K562 (cell line): ENCODE data around the gene PRR29. TPM values are rescaled to one million over a fixed set of nuclear protein-coding genes. Genes with fewer than 3 reads are reported as not detected.

Experiments
- ATAC-seq: fragments of 200-7000 bp; cut with Tn5 transposase; 3 replicates; pipeline ENCODE4 v1.9.1; 2020; ENCODE audit warnings: moderate library complexity
- BruUV-seq: library from RNA; stranded (reverse); fragments of 400-500 nt; replicated peaks from 2 replicates; lab custom pipeline; 2021; lab: Mats Ljungman, UMichigan
- CTCF ChIA-PET: fragments of 300-600 bp; formaldehyde crosslinking; extraction: SDS; loops from one replicate; lab custom pipeline; 2021; ENCODE audit warnings: low intra/inter-chr PET ratio; lab: Yijun Ruan, JAX
- POLR2A ChIA-PET: fragments of 300-600, 350-650 bp; sonication (Branson Sonifier 250); formaldehyde crosslinking; extraction: SDS; loops from one replicate; lab custom pipeline; 2021; ENCODE audit warnings: antibody characterized with exemption, inconsistent platforms; lab: Yijun Ruan, JAX
- DNase-seq, 4 experiments: peaks; one replicate each; pipeline versions ENCODE4 v3.0.0 to v3.0.0-alpha.2; 2011 to 2018; ENCODE audit warnings: low spot score in 3 of 4, mixed read lengths in 3 of 4; ENCODE audit errors: extremely low read depth in 1 of 4
- FAIRE-seq: peaks from 2 replicates; lab custom pipeline; 2011; peaks lifted over from hg19 to GRCh38; lab: Jason Lieb, UNC
- H2AFZ ChIP-seq: 2 replicates; pipeline ENCODE4 v1.6.0; 2011; ENCODE audit warnings: low read depth, low read length, control low read depth, inconsistent platforms
- H3K27ac ChIP-seq: fragments of 200-600 bp; 3 replicates; pipeline ENCODE4 v1.8.0; 2011; ENCODE audit warnings: low read depth, mild to moderate bottlenecking, control low read depth, inconsistent platforms, low read length, moderate library complexity, mixed read lengths; ENCODE audit errors: extremely low read depth
- H3K27me3 ChIP-seq, 2 experiments: fragments of 300-600 bp in 1 of 2; 2 replicates in 1 of 2; 3 replicates in 1 of 2; pipeline versions ENCODE4 v1.6.0 to v1.8.0; 2011; ENCODE audit warnings: inconsistent platforms in 2 of 2, low read length in 2 of 2, mild to moderate bottlenecking in 1 of 2, mixed read lengths in 1 of 2, moderate library complexity in 1 of 2; ENCODE audit not compliant: control insufficient read depth in 2 of 2, insufficient read depth in 2 of 2
- H3K36me3 ChIP-seq: fragments of 300-600 bp; 3 replicates; pipeline ENCODE4 v1.8.0; 2011; ENCODE audit warnings: mild to moderate bottlenecking, low read length, inconsistent platforms; ENCODE audit not compliant: control insufficient read depth, insufficient read depth
- H3K4me1 ChIP-seq, 2 experiments: fragments of 200-600 bp in 1 of 2; replicated peaks in 1 of 2; 2 replicates in 1 of 2; 3 replicates in 1 of 2; pipeline versions ENCODE4 v1.5.1 to v1.8.0; 2011; ENCODE audit warnings: inconsistent platforms in 2 of 2, low read length in 2 of 2, mild to moderate bottlenecking in 1 of 2, mixed read lengths in 1 of 2, moderate library complexity in 1 of 2; ENCODE audit not compliant: control insufficient read depth in 2 of 2, insufficient read depth in 2 of 2
- H3K4me2 ChIP-seq: 2 replicates; pipeline ENCODE4 v1.6.1; 2011; ENCODE audit warnings: low read length, control low read depth, inconsistent platforms, mixed read lengths; ENCODE audit not compliant: insufficient read depth
- H3K4me3 ChIP-seq: fragments of 200-600 bp; sonication (generic), shearing (Covaris generic); 2 replicates; pipeline ENCODE4 v1.5.1; 2016; ENCODE audit warnings: control low read depth, inconsistent platforms
- H3K79me2 ChIP-seq: fragments of 200-600 bp; 3 replicates; pipeline ENCODE4 v1.8.0; 2011; ENCODE audit warnings: low read length, inconsistent platforms; ENCODE audit not compliant: control insufficient read depth, insufficient read depth
- H3K9ac ChIP-seq, 2 experiments: 2 replicates each; pipeline versions ENCODE4 v1.6.0 to v1.6.1; 2011; ENCODE audit warnings: low read depth in 2 of 2, low read length in 2 of 2, control low read depth in 1 of 2, inconsistent platforms in 1 of 2, mild to moderate bottlenecking in 1 of 2, mixed read lengths in 1 of 2; ENCODE audit not compliant: insufficient read depth in 1 of 2
- H3K9me1 ChIP-seq: one replicate; pipeline ENCODE4 v1.6.0; 2011; ENCODE audit warnings: inconsistent platforms, mild to moderate bottlenecking, low read length, moderate library complexity; ENCODE audit not compliant: control insufficient read depth, insufficient read depth
- H3K9me3 ChIP-seq: replicated peaks from 2 replicates; pipeline ENCODE4 v1.5.1; 2011; ENCODE audit warnings: low read depth, low read length, inconsistent platforms; ENCODE audit not compliant: control insufficient read depth, insufficient read depth
- H4K20me1 ChIP-seq: replicated peaks from 2 replicates; pipeline ENCODE4 v1.6.1; 2011; ENCODE audit warnings: low read length, inconsistent platforms, mixed read lengths; ENCODE audit not compliant: control insufficient read depth, insufficient read depth
- ATF7 ChIP-seq: fragments of 450-650 bp; IDR thresholded peaks from 2 replicates; pipeline ENCODE4 v1.7.1; 2014; ENCODE audit warnings: mild to moderate bottlenecking, moderate library complexity
- E2F8 ChIP-seq: fragments of 450-650 bp; IDR thresholded peaks from 2 replicates; pipeline ENCODE4 v1.7.1; 2018; ENCODE audit warnings: mild to moderate bottlenecking, low read depth; ENCODE audit not compliant: partially characterized antibody
- GABPA ChIP-seq: fragments of 200-800 bp; sonication (Bioruptor generic); conservative IDR thresholded peaks from 2 replicates; pipeline ENCODE4 v1.6.1; 2016; ENCODE audit warnings: low read depth, missing genetic modification characterization, missing compliant biosample characterization
- HDAC1 ChIP-seq, 2 experiments: fragments of 450-650 bp; IDR thresholded peaks; 2 replicates each; pipeline ENCODE4 v1.6.1; 2016 to 2017; ENCODE audit warnings: inconsistent platforms in 1 of 2, mild to moderate bottlenecking in 1 of 2, moderate library complexity in 1 of 2
- HDAC6 ChIP-seq: IDR thresholded peaks from 2 replicates; pipeline ENCODE4 v1.6.1; 2012; ENCODE audit warnings: low read depth, mild to moderate bottlenecking, control low read depth, inconsistent platforms, low read length, moderate library complexity
- MAFF ChIP-seq: IDR thresholded peaks from 2 replicates; pipeline ENCODE4 v1.6.1; 2012; ENCODE audit warnings: low read length, improper control_type of control experiment
- NR3C1 ChIP-seq: sonication (generic); formaldehyde crosslinking; IDR thresholded peaks from 2 replicates; pipeline ENCODE4 v1.8.1; 2022; ENCODE audit warnings: missing genetic modification reagents
- PML ChIP-seq: IDR thresholded peaks from 2 replicates; pipeline ENCODE4 v1.6.1; 2012; ENCODE audit warnings: low read length, inconsistent platforms
- RBFOX2 ChIP-seq: fragments of 200-400 bp; formaldehyde crosslinking; IDR thresholded peaks from 2 replicates; pipeline ENCODE4 v1.6.1; 2017; ENCODE audit warnings: low read depth, mild to moderate bottlenecking, low read length, moderate library complexity
- TAF1 ChIP-seq: IDR thresholded peaks from 2 replicates; pipeline ENCODE4 v1.6.1; 2011; ENCODE audit warnings: mild to moderate bottlenecking, low read length, moderate library complexity; ENCODE audit not compliant: insufficient read depth, control insufficient read depth, severe bottlenecking; ENCODE audit errors: extremely low read depth
- ZMIZ1 ChIP-seq, 2 experiments: fragments of 150-350 bp in 1 of 2; IDR thresholded peaks; 2 replicates each; pipeline ENCODE4 v1.6.1; 2012 to 2016; ENCODE audit warnings: low read depth in 2 of 2, low read length in 2 of 2, mild to moderate bottlenecking in 1 of 2, moderate library complexity in 1 of 2
- ZNF316 ChIP-seq: fragments of 450-650 bp; IDR thresholded peaks from 2 replicates; pipeline ENCODE4 v1.6.1; 2016
- WGBS: fragments of 100-300 bp; shearing (Covaris generic); methylation state at CpG from one replicate; pipeline ENCODE4 v1.1.6; 2016; ENCODE audit warnings: low coverage, mixed read lengths; ENCODE audit not compliant: insufficient coverage; ENCODE audit errors: missing lambda C conversion rate; 5-methylcytosine and 5-hydroxymethylcytosine counted together
- in situ Hi-C: fragments of 300-500 bp; cut with MboI; formaldehyde crosslinking; loops from 4 replicates; pipeline ENCODE4 v1.15.0; 2018; ENCODE audit warnings: inconsistent platforms, mixed read lengths
- intact Hi-C: fragments of 100-400 bp; cut with micrococcal nuclease; formaldehyde crosslinking; loops from 2 replicates; pipeline ENCODE4 v1.14.2; 2022
- polyA plus RNA-seq, 8 experiments: library from polyadenylated mRNA; depleted of rRNA in 4 of 8; stranded (reverse) in 5 of 8; unstranded in 3 of 8; fragments of >200 nt; fragmentation: Nextera tagmentation in 2 of 8; fragmentation: Illumina TruSeq in 1 of 8; extraction: Ambion mirVana in 2 of 8; extraction: Trizol in 1 of 8; gene quantifications; 2 replicates each; pipeline versions ENCODE4 v1.2.1 to v1.2.3, GENCODE V29; 2011 to 2014; ENCODE audit warnings: inconsistent platforms in 1 of 8, missing spikeins in 1 of 8
- total RNA-seq, 7 experiments: library from RNA; depleted of rRNA in 6 of 7; stranded (reverse); fragments of >200 nt in 6 of 7; fragmentation: Illumina TruSeq in 2 of 7; extraction: Trizol in 2 of 7; gene quantifications; 2 replicates each; pipeline versions ENCODE4 v1.2.1 to v1.2.3, GENCODE V29; 2011 to 2021; ENCODE audit warnings: low replicate concordance in 1 of 7
- TF ChIP-seq, protein P1 (sequence below), 2 experiments: fragments of 200-800 bp in 1 of 2; sonication (Bioruptor generic) in 1 of 2; sonication (generic) in 1 of 2; formaldehyde crosslinking in 1 of 2; IDR thresholded peaks in 1 of 2; conservative IDR thresholded peaks in 1 of 2; 2 replicates each; pipeline versions ENCODE4 v1.5.0 to v1.6.1; 2016 to 2020; ENCODE audit warnings: missing compliant biosample characterization in 1 of 2, missing genetic modification characterization in 1 of 2, missing genetic modification reagents in 1 of 2
- TF ChIP-seq, protein P2 (sequence below): sonication (generic); formaldehyde crosslinking; IDR thresholded peaks from 2 replicates; pipeline ENCODE4 v1.8.1; 2023; ENCODE audit warnings: mild to moderate bottlenecking, missing genetic modification reagents

PRR29 gene
- total and polyA plus RNA-seq, 9 of the 15 experiments (the other 6 are each of a cell fraction or from before 2014, with no cell fraction given), result 0.08 to 0.58 (median 0.15) TPM; not detected in 5

DNA sequence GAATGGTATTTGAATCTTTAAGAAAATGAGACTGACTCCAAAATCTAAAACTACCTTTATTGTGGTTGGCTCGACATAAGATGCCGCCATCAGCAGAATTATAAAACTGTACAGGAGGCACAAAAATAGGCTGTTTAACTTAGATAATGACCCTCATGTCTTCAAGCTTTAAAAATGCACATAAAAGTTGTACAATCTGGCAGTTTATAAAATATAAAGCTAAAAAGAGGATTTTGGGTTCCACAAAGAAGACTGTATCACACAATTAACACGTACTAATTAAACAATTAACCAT is 40.9 kb downstream of the PRR29 start:
- no peak for FAIRE-seq
- ATAC-seq, result no peak
- no peak overlapping the region for H3K4me3 ChIP-seq
- no peak overlapping the region for H3K4me2 ChIP-seq
- 80% methylated on average over 3 of the region's 3 CpGs for WGBS
- H3K9me3 ChIP-seq, result no peaks in the 10 kb centered on the region
- peaks cover 0 to 4% of the 10 kb centered on the region in 2 experiments; a peak in 3 of 5 replicates for H3K4me1 ChIP-seq
- ChIA-PET POLR2A (interaction anchor here (0.7 to 0.9 kb wide), 2 partner anchors 10 to 27 kb away, joined by 3 read pairs; no protein-coding TSS in a partner anchor), CTCF (no interaction called here)
- no peaks in the 10 kb centered on the region for H3K79me2 ChIP-seq
- peaks cover 13% of the 10 kb centered on the region; the same call in 1 of the 3 replicates for H3K36me3 ChIP-seq
- no peaks in the 10 kb centered on the region for H4K20me1 ChIP-seq
- no TSS peak for BruUV-seq
- no peak for DNase-seq
- no peaks in the 10 kb centered on the region for H3K9me1 ChIP-seq
- no peak overlapping the region for H2AFZ ChIP-seq
- no peak overlapping the region for H3K27ac ChIP-seq
- intact Hi-C loops, result no loop called here
- H3K27me3 ChIP-seq, result no peaks in the 10 kb centered on the region
- in situ Hi-C loops, result loop anchor here (10.0 kb wide), 1 partner anchor 96 kb away; the partner anchor contains the start of gene ERN1
- H3K9ac ChIP-seq, result no peak overlapping the region
- no peak for TF ChIP-seq RBFOX2
- no peak for TF ChIP-seq HDAC6
- no peak for TF ChIP-seq HDAC1 (IDR thresholded peaks at IDR 0.05)
- peak; percentile 33; the same call in 1 of the 2 replicates for TF ChIP-seq MAFF
- TF ChIP-seq GABPA, result no peak
- no peak for TF ChIP-seq NR3C1 (CRISPR knock-in tag)
- TF ChIP-seq TAF1, result no peak
- no peak for TF ChIP-seq ATF7
- no peak for TF ChIP-seq PML
- TF ChIP-seq, protein P1, sequence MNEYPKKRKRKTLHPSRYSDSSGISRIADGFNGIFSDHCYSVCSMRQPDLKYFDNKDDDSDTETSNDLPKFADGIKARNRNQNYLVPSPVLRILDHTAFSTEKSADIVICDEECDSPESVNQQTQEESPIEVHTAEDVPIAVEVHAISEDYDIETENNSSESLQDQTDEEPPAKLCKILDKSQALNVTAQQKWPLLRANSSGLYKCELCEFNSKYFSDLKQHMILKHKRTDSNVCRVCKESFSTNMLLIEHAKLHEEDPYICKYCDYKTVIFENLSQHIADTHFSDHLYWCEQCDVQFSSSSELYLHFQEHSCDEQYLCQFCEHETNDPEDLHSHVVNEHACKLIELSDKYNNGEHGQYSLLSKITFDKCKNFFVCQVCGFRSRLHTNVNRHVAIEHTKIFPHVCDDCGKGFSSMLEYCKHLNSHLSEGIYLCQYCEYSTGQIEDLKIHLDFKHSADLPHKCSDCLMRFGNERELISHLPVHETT (CRISPR knock-in tag; conservative IDR thresholded peaks at IDR 0.05 in 1 of 2, IDR thresholded peaks at IDR 0.05 in 1 of 2), result no peak
- no peak for TF ChIP-seq E2F8
- TF ChIP-seq, protein P2, sequence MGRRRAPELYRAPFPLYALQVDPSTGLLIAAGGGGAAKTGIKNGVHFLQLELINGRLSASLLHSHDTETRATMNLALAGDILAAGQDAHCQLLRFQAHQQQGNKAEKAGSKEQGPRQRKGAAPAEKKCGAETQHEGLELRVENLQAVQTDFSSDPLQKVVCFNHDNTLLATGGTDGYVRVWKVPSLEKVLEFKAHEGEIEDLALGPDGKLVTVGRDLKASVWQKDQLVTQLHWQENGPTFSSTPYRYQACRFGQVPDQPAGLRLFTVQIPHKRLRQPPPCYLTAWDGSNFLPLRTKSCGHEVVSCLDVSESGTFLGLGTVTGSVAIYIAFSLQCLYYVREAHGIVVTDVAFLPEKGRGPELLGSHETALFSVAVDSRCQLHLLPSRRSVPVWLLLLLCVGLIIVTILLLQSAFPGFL (CRISPR knock-in tag), result no peak
- TF ChIP-seq ZNF316, result 0 out of 2 replicates have a peak, but pooled peaks have one; percentile 19
- TF ChIP-seq ZMIZ1 (IDR thresholded peaks at IDR 0.05; ENCODE audit: low read depth in 2 of 2, low read length in 2 of 2), result no peak
